MCF 10A (cell line): ENCODE measurements around the gene VPS4A. TPM values are rescaled to one million over a fixed set of nuclear protein-coding genes. Genes with fewer than 3 reads are reported as not detected.

Source experiments
- BruUV-seq: library from RNA; stranded (reverse); fragments of 400-500 nt; replicated peaks from 2 replicates; lab custom pipeline; 2021; lab: Mats Ljungman, UMichigan
- CTCF ChIA-PET: fragments of 300-600 bp; sonication (Branson Sonifier 250); formaldehyde crosslinking; extraction: SDS; loops from one replicate; lab custom pipeline; 2021; ENCODE audit warnings: antibody characterized with exemption, inconsistent platforms; lab: Yijun Ruan, JAX
- POLR2A ChIA-PET: fragments of 300-600, 350-650 bp; sonication (Branson Sonifier 250); formaldehyde crosslinking; extraction: SDS; loops from one replicate; lab custom pipeline; 2020; ENCODE audit warnings: antibody characterized with exemption, inconsistent platforms; lab: Yijun Ruan, JAX
- DNase-seq: peaks from one replicate; pipeline ENCODE4 v3.0.0-alpha.2; 2018; ENCODE audit not compliant: unreplicated experiment
- H3K27ac Mint-ChIP-seq: one replicate; pipeline ENCODE4 v1.8.0; 2022; ENCODE audit warnings: mild to moderate bottlenecking, low read depth, mixed read lengths; ENCODE audit not compliant: unreplicated experiment
- H3K27me3 Mint-ChIP-seq: one replicate; pipeline ENCODE4 v1.8.0; 2022; ENCODE audit warnings: mixed read lengths; ENCODE audit not compliant: insufficient read depth, unreplicated experiment
- H3K36me3 Mint-ChIP-seq: one replicate; pipeline ENCODE4 v1.8.0; 2022; ENCODE audit warnings: mild to moderate bottlenecking, moderate library complexity, mixed read lengths; ENCODE audit not compliant: insufficient read depth, unreplicated experiment
- H3K4me1 Mint-ChIP-seq: one replicate; pipeline ENCODE4 v1.8.0; 2022; ENCODE audit warnings: mixed read lengths; ENCODE audit not compliant: insufficient read depth, unreplicated experiment
- H3K4me3 Mint-ChIP-seq: one replicate; pipeline ENCODE4 v1.8.0; 2022; ENCODE audit warnings: mild to moderate bottlenecking, moderate library complexity, mixed read lengths; ENCODE audit not compliant: unreplicated experiment
- H3K9me3 Mint-ChIP-seq: one replicate; pipeline ENCODE4 v1.8.0; 2022; ENCODE audit warnings: mixed read lengths; ENCODE audit not compliant: unreplicated experiment
- intact Hi-C: fragments of 100-400 bp; cut with micrococcal nuclease; formaldehyde crosslinking; loops from 2 replicates; pipeline ENCODE4 v1.14.1; 2022
- total RNA-seq: library from RNA; stranded (reverse); gene quantifications from 2 replicates; pipeline ENCODE4 v1.2.3, GENCODE V29; 2022
- TF ChIP-seq, protein P1 (sequence below): fragments of 200-600 bp; IDR thresholded peaks from one replicate; pipeline ENCODE4 v1.8.0; 2022; ENCODE audit warnings: antibody characterized with exemption, mild to moderate bottlenecking; ENCODE audit not compliant: unreplicated experiment

The VPS4A gene
- total RNA-seq, 1 experiment from 2014 or later = 38.6 TPM

GRCh38 chr16:69344171-69344570, 33.0 kb downstream of the VPS4A start:
- no peaks in the 10 kb centered on the region for H3K9me3 Mint-ChIP-seq
- no peak for DNase-seq
- H3K36me3 Mint-ChIP-seq = peaks cover 57% of the 10 kb centered on the region
- intact Hi-C loops = no loop called here
- no peaks in the 10 kb centered on the region for H3K4me1 Mint-ChIP-seq
- ChIA-PET POLR2A (interaction anchor here (0.5 to 1.7 kb wide), 3 partner anchors 10 to 77 kb away, joined by 3 to 4 read pairs (median 3); no protein-coding TSS in a partner anchor), CTCF (interaction anchor here (0.6 to 0.7 kb wide), 2 partner anchors 14 to 501 kb away, joined by 3 read pairs; partner anchors contain the start of gene TANGO6)
- H3K4me3 Mint-ChIP-seq = no peak overlapping the region
- no TSS peak for BruUV-seq
- TF ChIP-seq, protein P1, sequence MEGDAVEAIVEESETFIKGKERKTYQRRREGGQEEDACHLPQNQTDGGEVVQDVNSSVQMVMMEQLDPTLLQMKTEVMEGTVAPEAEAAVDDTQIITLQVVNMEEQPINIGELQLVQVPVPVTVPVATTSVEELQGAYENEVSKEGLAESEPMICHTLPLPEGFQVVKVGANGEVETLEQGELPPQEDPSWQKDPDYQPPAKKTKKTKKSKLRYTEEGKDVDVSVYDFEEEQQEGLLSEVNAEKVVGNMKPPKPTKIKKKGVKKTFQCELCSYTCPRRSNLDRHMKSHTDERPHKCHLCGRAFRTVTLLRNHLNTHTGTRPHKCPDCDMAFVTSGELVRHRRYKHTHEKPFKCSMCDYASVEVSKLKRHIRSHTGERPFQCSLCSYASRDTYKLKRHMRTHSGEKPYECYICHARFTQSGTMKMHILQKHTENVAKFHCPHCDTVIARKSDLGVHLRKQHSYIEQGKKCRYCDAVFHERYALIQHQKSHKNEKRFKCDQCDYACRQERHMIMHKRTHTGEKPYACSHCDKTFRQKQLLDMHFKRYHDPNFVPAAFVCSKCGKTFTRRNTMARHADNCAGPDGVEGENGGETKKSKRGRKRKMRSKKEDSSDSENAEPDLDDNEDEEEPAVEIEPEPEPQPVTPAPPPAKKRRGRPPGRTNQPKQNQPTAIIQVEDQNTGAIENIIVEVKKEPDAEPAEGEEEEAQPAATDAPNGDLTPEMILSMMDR = no peak
- H3K27me3 Mint-ChIP-seq = no peaks in the 10 kb centered on the region
- H3K27ac Mint-ChIP-seq = no peak overlapping the region

DNA sequence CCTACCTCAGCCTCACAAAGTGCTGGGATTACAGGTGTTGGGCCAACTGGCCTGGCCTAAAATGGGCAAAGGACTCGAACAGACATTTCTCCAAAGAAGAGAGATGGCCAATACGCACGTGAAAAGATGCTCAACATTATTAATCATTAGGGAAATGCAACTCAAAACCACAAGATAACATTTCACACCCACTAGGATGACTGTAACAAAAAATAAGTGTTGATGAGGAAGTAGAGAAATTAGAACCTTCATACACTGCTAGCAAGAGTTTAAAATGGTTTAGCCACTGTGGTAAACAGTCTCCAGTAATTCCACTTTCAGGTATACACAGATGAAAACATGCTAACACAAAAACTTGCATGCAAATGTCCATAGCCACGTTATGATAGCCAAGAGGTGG, 34.8 kb downstream of the VPS4A start:
- intact Hi-C loops = no loop called here
- Mint-ChIP-seq H3K36me3 (peaks cover 48% of the 10 kb centered on the region), H3K4me1 (no peaks in the 10 kb centered on the region), H3K4me3 (no peak overlapping the region), H3K9me3 (no peaks in the 10 kb centered on the region), H3K27ac (no peak overlapping the region), H3K27me3 (no peaks in the 10 kb centered on the region)
- DNase-seq = no peak
- ChIA-PET POLR2A (interaction anchor here (0.6 kb wide), 1 partner anchor 1821 kb away, joined by 3 read pairs; no protein-coding TSS in a partner anchor), CTCF (no interaction called here)
- TF ChIP-seq, protein P1 = no peak
- no TSS peak for BruUV-seq

GRCh38 chr16:69346683-69347082, 35.5 kb downstream of the VPS4A start:
- TF ChIP-seq, protein P1 = no peak
- ChIA-PET POLR2A (no interaction called here), CTCF (no interaction called here)
- no TSS peak for BruUV-seq
- H3K36me3 Mint-ChIP-seq = peaks cover 43% of the 10 kb centered on the region
- DNase-seq = no peak
- H3K27me3 Mint-ChIP-seq = no peaks in the 10 kb centered on the region
- no peak overlapping the region for H3K4me3 Mint-ChIP-seq
- no peak overlapping the region for H3K27ac Mint-ChIP-seq
- H3K4me1 Mint-ChIP-seq = no peaks in the 10 kb centered on the region
- no peaks in the 10 kb centered on the region for H3K9me3 Mint-ChIP-seq
- intact Hi-C loops = no loop called here

GRCh38 chr16:69348222-69348621, 37.1 kb downstream of the VPS4A start:
- TF ChIP-seq, protein P1 = no peak
- H3K4me1 Mint-ChIP-seq = no peaks in the 10 kb centered on the region
- intact Hi-C loops = no loop called here
- H3K36me3 Mint-ChIP-seq = peaks cover 43% of the 10 kb centered on the region
- CTCF ChIA-PET = interaction anchor here (0.6 kb wide), 2 partner anchors 19 to 24 kb away, joined by 3 read pairs; no protein-coding TSS in a partner anchor
- no peaks in the 10 kb centered on the region for H3K27me3 Mint-ChIP-seq
- POLR2A ChIA-PET = interaction anchor here (1.1 to 1.2 kb wide), 2 partner anchors 9 to 19 kb away, joined by 3 to 4 read pairs; no protein-coding TSS in a partner anchor
- H3K9me3 Mint-ChIP-seq = no peaks in the 10 kb centered on the region
- no peak for DNase-seq
- H3K27ac Mint-ChIP-seq = no peak overlapping the region
- BruUV-seq = no TSS peak
- no peak overlapping the region for H3K4me3 Mint-ChIP-seq
